Psoas muscle (tissue), 8 donors: ENCODE data around the gene HOXC5. TPM values are rescaled to one million over a fixed set of nuclear protein-coding genes. Genes with fewer than 3 reads are reported as not detected.

ENCODE experiments used
- ATAC-seq, 4 donors: fragments of 200-7000 bp; cut with Tn5 transposase; one replicate each; pipeline ENCODE4 v1.9.1; 2020; ENCODE audit warnings: moderate library complexity in 3 of 4, mild to moderate bottlenecking in 2 of 4
- DNase-seq, 2 donors: peaks; one replicate each; pipeline ENCODE4 v3.0.0-alpha.2; 2020
- H3K27ac ChIP-seq: fragments of 200-600 bp; one replicate; pipeline ENCODE4 v1.8.0; 2022
- H3K27me3 ChIP-seq, 3 donors: fragments of 200-600 bp in 1 of 3; one replicate each; pipeline versions ENCODE4 v1.6.1 to v1.8.0; 2013 to 2022; ENCODE audit warnings: low read length in 2 of 3, mild to moderate bottlenecking in 2 of 3, moderate library complexity in 1 of 3; ENCODE audit not compliant: insufficient read depth in 3 of 3
- H3K36me3 ChIP-seq, 2 donors: fragments of 200-600 bp in 1 of 2; one replicate each; pipeline versions ENCODE4 v1.6.1 to v1.8.0; 2013 to 2022; ENCODE audit warnings: low read depth in 1 of 2, mild to moderate bottlenecking in 1 of 2, moderate library complexity in 1 of 2; ENCODE audit not compliant: insufficient read depth in 1 of 2
- H3K4me1 ChIP-seq: fragments of 200-600 bp; one replicate; pipeline ENCODE4 v1.8.0; 2022
- H3K4me3 ChIP-seq: fragments of 200-600 bp; one replicate; pipeline ENCODE4 v1.8.0; 2022; ENCODE audit warnings: mild to moderate bottlenecking
- H3K9me3 ChIP-seq: fragments of 200-600 bp; one replicate; pipeline ENCODE4 v1.8.0; 2022
- CTCF ChIP-seq: fragments of 200-600 bp; IDR thresholded peaks from one replicate; pipeline ENCODE4 v1.8.0; 2022; ENCODE audit warnings: antibody characterized with exemption
- WGBS, 3 donors: extraction: QIAGEN DNeasy Blood & Tissue Kit; methylation state at CpG; one replicate each; pipeline versions ENCODE4 v1.1.6 to v1.1.7; 2013; 5-methylcytosine and 5-hydroxymethylcytosine counted together
- intact Hi-C, 2 donors: fragments of 100-400 bp; cut with DNase I; formaldehyde crosslinking; loops; one replicate each; pipeline versions ENCODE4 v1.11.0 to v1.14.2; 2022
- polyA plus RNA-seq, 3 donors: library from polyadenylated mRNA; stranded (reverse); fragments of 200-250 nt; gene quantifications; one replicate each; pipeline ENCODE4 v1.2.3, GENCODE V29; 2013
- total RNA-seq, 4 donors: library from RNA; stranded (reverse); fragmentation: NEBNext Ultra II Directional in 2 of 4; extraction: Animal tissue kit (Norgen Biotek cat#: 25700) in 2 of 4; gene quantifications; one replicate each; pipeline versions ENCODE4 v1.2.1 to v1.2.4, GENCODE V29; 2021 to 2023
- donor health status: healthy with polysubstance abuse.
- donor health status: DM: no; HTN: no; CAD: no; lungs with moderate emphysema.
- donor health status: Bipolar disorder and iron deficiency.
- donor health status: healthy.
- donor health status: DM: yes; HTN: yes; CAD: no.
- donor health status: DM: no; HTN: no; CAD: no.
- donor health status: DM: no; HTN: no; CAD: no.
- donor health status: DM: yes; HTN: yes; CAD: no.

The HOXC5 gene
- total and polyA plus RNA-seq, 7 donors, result 0.03 to 3.3 (median 0.58) TPM

GRCh38 chr12:54056110-54056509, 23.3 kb downstream of the HOXC5 start:
- H3K27me3 ChIP-seq, result peaks cover 0 to 2% (median 0%) of the 10 kb centered on the region in 3 donors
- no peaks in the 10 kb centered on the region for H3K9me3 ChIP-seq
- H3K27ac ChIP-seq, result no peak overlapping the region
- DNase-seq (no peak), ATAC-seq (no peak)
- TF ChIP-seq CTCF, result no peak
- intact Hi-C loops, result no loop called here
- no peaks in the 10 kb centered on the region for H3K4me1 ChIP-seq
- no peak overlapping the region for H3K4me3 ChIP-seq
- no peaks in the 10 kb centered on the region for H3K36me3 ChIP-seq

GRCh38 chr12:54058128-54058768, 25.4 kb downstream of the HOXC5 start:
- ATAC-seq (no peak), DNase-seq (no peak)
- H3K27me3 ChIP-seq, result peaks cover 0 to 2% (median 0%) of the 10 kb centered on the region in 3 donors
- no peak overlapping the region for H3K4me3 ChIP-seq
- no peak for TF ChIP-seq CTCF
- intact Hi-C loops, result no loop called here
- WGBS, 3 donors, result 79 to 85% (median 84%) methylated on average over 14 of the region's 14 CpGs
- no peak overlapping the region for H3K27ac ChIP-seq
- no peaks in the 10 kb centered on the region for H3K9me3 ChIP-seq
- no peaks in the 10 kb centered on the region for H3K4me1 ChIP-seq
- H3K36me3 ChIP-seq, result no peaks in the 10 kb centered on the region

- ATAC-seq (no peak), DNase-seq (no peak)
- TF ChIP-seq CTCF, result no peak
- Histone ChIP-seq H3K9me3 (no peaks in the 10 kb centered on the region), H3K27me3 (peaks cover 0 to 6% (median 2%) of the 10 kb centered on the region in 3 donors), H3K4me3 (no peak overlapping the region), H3K36me3 (no peaks in the 10 kb centered on the region), H3K4me1 (no peaks in the 10 kb centered on the region), H3K27ac (no peak overlapping the region)
- 62 to 66% (median 66%) methylated on average over 7 of the region's 7 CpGs for WGBS, 3 donors
- intact Hi-C loops, result no loop called here
Observed at GRCh38 chr12:54059668-54060067, 26.8 kb downstream of the HOXC5 start.

- 72 to 81% (median 77%) methylated on average over 33 to 38 of the region's 38 CpGs for WGBS, 3 donors
- ATAC-seq, result no peak
- Histone ChIP-seq H3K27ac (no peak overlapping the region), H3K4me3 (no peak overlapping the region), H3K27me3 (peaks cover 0 to 6% (median 2%) of the 10 kb centered on the region in 3 donors), H3K9me3 (no peaks in the 10 kb centered on the region), H3K36me3 (no peaks in the 10 kb centered on the region), H3K4me1 (no peaks in the 10 kb centered on the region)
- TF ChIP-seq CTCF, result no peak
- intact Hi-C loops, result no loop called here
- DNase-seq, result no peak
Observed at GRCh38 chr12:54060174-54060974, 27.5 kb downstream of the HOXC5 start.
